HL-60/S4 treated with retinoic acid at 250 ng/mL for 4 days and 3 days (cell line): ENCODE data around the gene DGCR2.
"Not testable (repeated sequence)": the region's sequence is repeated elsewhere in the genome, so short reads cannot be mapped to it uniquely, and the experiment has no call there.

ENCODE experiments used
- in situ Hi-C: fragments of 300-500 bp; cut with MboI; formaldehyde crosslinking; loops from 2 replicates; pipeline ENCODE4 v1.7.0; 2022; ENCODE audit warnings: low sequenced_read_pairs

Gene DGCR2

DNA sequence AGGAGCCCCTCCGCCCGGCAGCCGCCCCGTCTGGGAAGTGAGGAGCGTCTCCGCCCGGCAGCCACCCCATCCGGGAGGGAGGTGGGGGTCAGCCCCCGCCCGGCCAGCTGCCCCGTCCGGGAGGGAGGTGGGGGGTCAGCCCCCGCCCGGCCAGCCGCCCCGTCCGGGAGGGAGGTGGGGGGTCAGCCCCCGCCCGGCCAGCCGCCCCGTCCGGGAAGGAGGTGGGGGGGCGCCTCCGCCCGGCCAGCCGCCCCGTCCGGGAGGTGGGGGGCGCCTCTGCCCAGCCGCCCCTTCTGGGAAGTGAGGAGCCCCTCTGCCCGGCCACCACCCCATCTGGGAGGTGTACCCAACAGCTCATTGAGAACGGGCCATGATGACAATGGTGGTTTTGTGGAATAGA, 37.6 kb downstream of the DGCR2 start:
- in situ Hi-C loops, result not testable (repeated sequence)

- in situ Hi-C loops, result not testable (repeated sequence)
These were observed 38.1 kb downstream of the DGCR2 start for GRCh38 chr22:19084126-19084525.

- in situ Hi-C loops, result no loop called here
These were observed 39.4 kb downstream of the DGCR2 start for GRCh38 chr22:19082793-19083192.

DNA sequence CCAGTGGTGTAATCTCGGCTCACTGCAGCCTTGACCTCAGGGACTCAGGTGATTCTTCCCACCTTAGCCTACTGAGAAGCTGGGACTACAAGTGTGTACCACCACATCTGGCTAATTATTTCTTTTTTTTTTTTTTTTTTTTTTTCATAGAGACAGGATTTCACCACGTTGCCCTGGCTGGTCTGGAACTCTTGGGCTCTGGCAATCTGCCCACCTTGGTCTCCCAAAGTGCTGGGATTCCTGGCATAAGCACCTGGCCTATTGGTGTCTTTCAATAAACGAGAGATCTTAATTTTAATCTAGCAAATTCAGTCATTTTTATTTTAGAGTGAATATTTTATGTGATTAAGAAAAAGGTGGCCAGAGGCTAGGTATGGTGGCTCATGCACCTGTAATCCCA, 40.1 kb downstream of the DGCR2 start:
- in situ Hi-C loops, result no loop called here

- in situ Hi-C loops, result no loop called here
These were observed 40.9 kb downstream of the DGCR2 start for GRCh38 chr22:19081351-19081750.

- in situ Hi-C loops, result no loop called here
These were observed 41.4 kb downstream of the DGCR2 start for GRCh38 chr22:19080853-19081252.

GRCh38 chr22:19079691-19080090, 42.5 kb downstream of the DGCR2 start:
- in situ Hi-C loops, result no loop called here

DNA sequence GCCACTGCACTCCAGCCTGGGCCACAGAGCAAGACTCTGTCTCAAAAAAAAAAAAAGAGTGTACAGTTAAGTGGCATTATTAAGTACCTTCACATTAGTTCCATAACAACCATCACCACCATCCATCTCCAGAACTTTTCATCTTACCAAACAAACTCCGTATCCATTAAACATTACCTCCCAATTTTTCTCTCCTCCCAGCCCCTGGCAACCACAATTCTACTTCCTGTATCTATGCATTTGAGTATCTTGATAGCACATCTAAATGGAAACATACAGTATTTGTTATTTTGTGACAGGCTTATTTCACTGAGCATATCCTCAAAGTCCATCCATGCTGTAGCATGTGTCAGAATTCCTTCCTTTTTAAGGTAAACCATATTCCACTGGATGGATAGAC, 46.8 kb downstream of the DGCR2 start:
- in situ Hi-C loops, result no loop called here

- in situ Hi-C loops, result not testable (repeated sequence)
These were observed 49.4 kb downstream of the DGCR2 start for GRCh38 chr22:19072853-19073252.

DNA sequence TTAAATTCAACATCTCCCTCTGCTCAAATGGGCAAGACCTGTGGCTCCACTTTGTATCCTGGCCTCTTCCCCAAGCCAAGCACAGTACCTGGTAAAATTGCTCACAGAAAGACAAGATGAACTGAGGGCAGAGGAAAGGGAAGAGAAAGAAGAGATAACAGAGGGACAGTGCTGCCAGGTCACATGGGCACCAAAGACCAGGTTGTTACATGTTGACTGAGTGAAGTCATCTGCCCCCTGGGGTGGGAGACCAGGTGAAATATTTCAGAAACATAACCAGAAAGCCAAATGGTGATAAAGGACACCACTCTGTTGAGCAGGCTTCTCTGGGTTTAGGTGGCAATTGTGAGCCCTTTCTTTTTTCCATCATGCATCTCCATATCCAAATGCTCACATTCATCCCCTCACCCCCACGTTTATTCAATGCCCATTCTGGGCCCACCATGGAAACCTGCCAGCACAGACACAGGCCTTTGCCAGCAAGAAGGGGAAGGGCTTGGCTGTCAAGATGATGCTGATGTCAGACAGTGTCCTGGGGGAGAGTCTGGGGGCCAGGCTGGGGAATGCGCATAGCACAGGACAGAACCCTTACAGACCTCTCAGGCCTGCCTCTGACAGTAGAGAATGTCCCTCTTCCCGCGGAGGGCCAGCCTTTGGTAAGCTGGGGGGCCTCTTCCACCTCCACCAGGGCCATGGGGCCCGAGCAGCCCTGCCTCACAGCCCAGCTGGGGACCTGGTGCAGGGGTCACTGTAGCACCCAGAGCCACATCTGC, 51.6 kb downstream of the DGCR2 start:
- in situ Hi-C loops, result no loop called here

- in situ Hi-C loops, result no loop called here
These were observed 52.8 kb downstream of the DGCR2 start for GRCh38 chr22:19069451-19069850.

- in situ Hi-C loops, result no loop called here
These were observed 53.4 kb downstream of the DGCR2 start for GRCh38 chr22:19068784-19069271.

- in situ Hi-C loops, result no loop called here
These were observed 54.4 kb downstream of the DGCR2 start for GRCh38 chr22:19067696-19068348.

DNA sequence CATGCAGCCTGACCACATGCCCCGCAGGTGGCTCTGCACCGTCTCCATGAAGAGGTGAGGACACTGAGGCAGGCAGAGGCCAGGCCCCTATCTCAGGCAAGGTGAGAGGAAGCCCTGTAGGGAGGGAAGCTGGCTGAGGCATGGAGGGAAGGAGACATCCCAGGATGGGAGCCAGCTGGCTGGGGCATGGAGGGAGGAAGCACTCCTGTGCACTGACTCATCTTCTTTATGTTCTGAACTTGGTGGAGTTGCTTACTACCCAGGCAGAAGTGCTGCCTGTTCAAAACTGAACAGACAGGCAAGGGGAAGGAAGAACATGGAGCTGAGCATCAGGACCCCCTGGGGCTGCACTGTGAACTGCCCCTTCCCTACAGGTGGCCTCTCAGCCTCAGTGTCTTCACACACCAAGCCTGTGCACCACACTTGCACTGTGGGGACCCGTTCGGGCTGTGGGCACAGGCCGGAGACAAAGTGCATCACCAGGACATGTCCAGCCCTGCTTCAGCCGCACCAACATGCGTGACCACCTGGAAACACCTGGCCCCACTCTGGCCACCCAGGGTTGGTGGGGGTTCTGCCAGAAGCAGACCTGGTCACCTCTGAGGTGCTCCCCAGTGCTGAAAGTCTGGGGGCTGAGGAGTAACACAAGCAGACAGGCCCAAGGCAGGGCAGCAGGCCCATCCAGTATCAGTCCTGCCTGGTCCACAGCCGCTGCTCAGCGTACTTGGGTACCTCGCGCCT, 55.5 kb downstream of the DGCR2 start:
- in situ Hi-C loops, result no loop called here

DNA sequence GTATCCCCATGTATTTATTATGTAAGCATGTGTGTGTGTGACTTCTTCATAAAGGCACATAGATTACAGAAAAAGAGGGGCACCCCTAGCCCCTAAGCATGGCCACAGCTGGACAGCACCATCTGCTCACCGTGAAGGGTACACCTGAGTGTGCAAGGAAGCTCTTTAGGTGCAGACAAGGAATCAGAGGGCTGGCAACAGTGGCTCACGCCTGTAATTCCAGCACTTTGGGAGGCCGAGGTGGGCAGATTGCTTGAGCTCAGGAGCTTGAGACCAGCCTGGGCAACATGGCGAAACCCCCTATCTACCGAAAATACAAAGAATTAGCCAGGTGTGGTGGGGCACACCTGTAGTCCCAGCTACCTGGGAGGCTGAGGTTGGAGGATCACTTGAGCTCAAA, 56.3 kb downstream of the DGCR2 start:
- in situ Hi-C loops, result no loop called here

DNA sequence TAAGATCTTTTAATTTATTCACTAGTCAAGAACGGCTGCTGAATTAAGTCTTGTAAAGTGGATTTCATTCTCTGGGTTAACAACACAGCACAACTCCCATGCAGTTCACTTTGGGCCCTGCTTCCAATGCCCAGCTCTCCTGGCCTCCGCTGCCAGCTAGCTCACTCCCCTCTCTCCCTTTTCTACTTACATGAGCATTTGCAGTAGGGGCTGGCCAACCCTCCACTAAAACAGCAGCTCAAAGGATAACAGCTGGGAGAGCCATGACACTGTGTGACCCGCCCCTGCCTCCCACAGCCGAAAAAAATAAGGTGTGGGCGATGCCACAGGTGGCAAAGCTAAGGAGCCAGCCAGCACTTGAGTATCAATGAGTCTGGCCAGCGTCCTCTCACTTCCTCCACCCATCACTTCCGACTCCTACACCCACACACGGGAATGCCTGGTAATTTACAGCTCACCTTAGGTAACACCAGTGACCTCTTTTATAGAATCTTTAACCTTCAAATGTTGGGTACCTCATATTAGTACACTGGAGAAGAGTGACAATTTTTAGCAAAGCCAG, 56.8 kb downstream of the DGCR2 start:
- in situ Hi-C loops, result no loop called here

GRCh38 chr22:19064354-19065054, 57.7 kb downstream of the DGCR2 start:
- in situ Hi-C loops, result no loop called here

- in situ Hi-C loops, result no loop called here
These were observed 58.4 kb downstream of the DGCR2 start for GRCh38 chr22:19063581-19064353.

GRCh38 chr22:19062943-19063308, 59.3 kb downstream of the DGCR2 start:
- in situ Hi-C loops, result no loop called here
